ENCODE results near the gene RPS2.

The RPS2 gene

DNA sequence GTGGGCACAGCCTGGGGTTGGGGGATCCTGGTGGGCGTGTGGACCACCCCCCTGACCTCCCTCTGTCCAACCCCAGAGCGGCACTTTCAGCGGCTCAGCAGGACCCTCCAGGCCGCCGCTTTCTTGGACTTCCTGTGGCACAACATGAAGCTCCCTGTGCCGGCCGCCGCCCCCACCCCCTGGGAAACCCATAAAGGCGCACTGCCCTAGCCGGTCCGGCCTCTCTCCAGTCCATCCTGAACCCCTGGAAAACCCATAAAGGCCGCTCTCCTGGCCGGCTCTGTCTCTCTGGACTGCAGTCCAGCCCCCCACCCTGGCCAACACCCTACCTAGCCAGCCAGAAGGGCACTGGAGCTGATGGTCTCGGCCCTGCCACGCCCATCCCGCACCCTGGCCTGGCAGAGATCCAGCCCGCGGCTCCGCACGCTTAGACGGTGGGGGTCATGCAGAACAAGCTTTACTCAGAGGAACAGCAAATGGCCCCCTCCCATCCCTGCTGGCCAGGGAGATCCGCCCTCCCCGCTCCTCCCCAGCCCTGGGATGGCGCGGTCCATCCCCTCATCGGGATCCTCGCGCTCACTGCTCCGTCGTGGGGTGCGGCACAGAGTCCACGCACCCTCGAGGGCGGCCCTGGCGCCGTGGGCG, 14.0 kb upstream of the RPS2 start:
- Histone ChIP-seq H3K9ac (ENCODE audit: low read depth, low read length) (no peak overlapping the region), H3K79me2 (ENCODE audit: insufficient read depth, low read length) (peaks cover 18% of the 10 kb centered on the region), H3K36me3 (ENCODE audit: insufficient read depth, low read length) (peaks cover 54% of the 10 kb centered on the region), H3K9me3 (ENCODE audit: insufficient read depth, low read length, severe bottlenecking) (no peaks in the 10 kb centered on the region), H3K27ac (ENCODE audit: low read length) (no peak overlapping the region), H3K4me3 (ENCODE audit: low read depth in 1 of 2, low read length in 2 of 2) (no peak overlapping the region), H3K4me2 (ENCODE audit: insufficient read depth, low read length) (no peak overlapping the region), H3K4me1 (ENCODE audit: insufficient read depth, low read length) (peaks cover 19% of the 10 kb centered on the region), H2AFZ (ENCODE audit: low read depth, low read length) (no peak overlapping the region), H3K27me3 (ENCODE audit: insufficient read depth, low read length, poor library complexity) (peaks cover 13% of the 10 kb centered on the region), H4K20me1 (ENCODE audit: insufficient read depth, low read length) (peaks cover 24% of the 10 kb centered on the region)
- no peak for ATAC-seq (ENCODE audit: insufficient read depth, low read depth)
- no peak for TF ChIP-seq EZH2 (IDR thresholded peaks at IDR 0.05; ENCODE audit: borderline replicate concordance, low read depth, low read length, severe bottlenecking)
- DNase-seq: no peak

DNA sequence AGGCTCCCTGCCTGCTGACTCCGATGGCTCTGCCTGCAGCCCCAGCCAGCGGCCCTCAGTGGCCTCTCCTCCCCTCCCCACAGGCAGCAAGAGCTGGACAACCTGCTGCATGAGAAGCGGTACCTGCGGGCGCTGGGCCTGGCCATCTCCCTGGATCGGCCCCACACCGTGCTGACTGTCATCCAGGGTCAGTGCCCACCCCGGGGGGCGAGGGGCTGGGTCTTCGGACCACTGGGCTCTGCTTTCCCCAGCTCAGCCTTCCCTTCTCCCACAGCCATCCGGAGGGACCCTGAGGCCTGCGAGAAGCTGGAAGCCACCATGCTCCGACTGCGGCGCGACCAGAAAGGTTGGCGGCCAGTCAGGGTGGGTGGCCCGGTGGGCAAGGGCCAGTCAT, 13.2 kb upstream of the RPS2 start:
- no peak overlapping the region for H3K9ac ChIP-seq (ENCODE audit: low read depth, low read length)
- peaks cover 19% of the 10 kb centered on the region for H3K4me1 ChIP-seq (ENCODE audit: insufficient read depth, low read length)
- H3K9me3 ChIP-seq (ENCODE audit: insufficient read depth, low read length, severe bottlenecking): no peaks in the 10 kb centered on the region
- H3K4me3 ChIP-seq (ENCODE audit: low read depth in 1 of 2, low read length in 2 of 2): no peak overlapping the region
- peaks cover 22% of the 10 kb centered on the region for H3K79me2 ChIP-seq (ENCODE audit: insufficient read depth, low read length)
- DNase-seq (no peak), ATAC-seq (ENCODE audit: insufficient read depth, low read depth) (no peak)
- H3K27ac ChIP-seq (ENCODE audit: low read length): no peak overlapping the region
- H3K4me2 ChIP-seq (ENCODE audit: insufficient read depth, low read length): no peak overlapping the region
- H3K36me3 ChIP-seq (ENCODE audit: insufficient read depth, low read length): peaks cover 54% of the 10 kb centered on the region
- H3K27me3 ChIP-seq (ENCODE audit: insufficient read depth, low read length, poor library complexity): peaks cover 6% of the 10 kb centered on the region
- no peak for TF ChIP-seq EZH2 (IDR thresholded peaks at IDR 0.05; ENCODE audit: borderline replicate concordance, low read depth, low read length, severe bottlenecking)
- TF ChIP-seq, protein P1, sequence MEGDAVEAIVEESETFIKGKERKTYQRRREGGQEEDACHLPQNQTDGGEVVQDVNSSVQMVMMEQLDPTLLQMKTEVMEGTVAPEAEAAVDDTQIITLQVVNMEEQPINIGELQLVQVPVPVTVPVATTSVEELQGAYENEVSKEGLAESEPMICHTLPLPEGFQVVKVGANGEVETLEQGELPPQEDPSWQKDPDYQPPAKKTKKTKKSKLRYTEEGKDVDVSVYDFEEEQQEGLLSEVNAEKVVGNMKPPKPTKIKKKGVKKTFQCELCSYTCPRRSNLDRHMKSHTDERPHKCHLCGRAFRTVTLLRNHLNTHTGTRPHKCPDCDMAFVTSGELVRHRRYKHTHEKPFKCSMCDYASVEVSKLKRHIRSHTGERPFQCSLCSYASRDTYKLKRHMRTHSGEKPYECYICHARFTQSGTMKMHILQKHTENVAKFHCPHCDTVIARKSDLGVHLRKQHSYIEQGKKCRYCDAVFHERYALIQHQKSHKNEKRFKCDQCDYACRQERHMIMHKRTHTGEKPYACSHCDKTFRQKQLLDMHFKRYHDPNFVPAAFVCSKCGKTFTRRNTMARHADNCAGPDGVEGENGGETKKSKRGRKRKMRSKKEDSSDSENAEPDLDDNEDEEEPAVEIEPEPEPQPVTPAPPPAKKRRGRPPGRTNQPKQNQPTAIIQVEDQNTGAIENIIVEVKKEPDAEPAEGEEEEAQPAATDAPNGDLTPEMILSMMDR (IDR thresholded peaks at IDR 0.05; ENCODE audit: borderline replicate concordance, extremely low read depth, low read length, poor library complexity, severe bottlenecking): no peak
- no peak overlapping the region for H2AFZ ChIP-seq (ENCODE audit: low read depth, low read length)
- peaks cover 28% of the 10 kb centered on the region for H4K20me1 ChIP-seq (ENCODE audit: insufficient read depth, low read length)

DNA sequence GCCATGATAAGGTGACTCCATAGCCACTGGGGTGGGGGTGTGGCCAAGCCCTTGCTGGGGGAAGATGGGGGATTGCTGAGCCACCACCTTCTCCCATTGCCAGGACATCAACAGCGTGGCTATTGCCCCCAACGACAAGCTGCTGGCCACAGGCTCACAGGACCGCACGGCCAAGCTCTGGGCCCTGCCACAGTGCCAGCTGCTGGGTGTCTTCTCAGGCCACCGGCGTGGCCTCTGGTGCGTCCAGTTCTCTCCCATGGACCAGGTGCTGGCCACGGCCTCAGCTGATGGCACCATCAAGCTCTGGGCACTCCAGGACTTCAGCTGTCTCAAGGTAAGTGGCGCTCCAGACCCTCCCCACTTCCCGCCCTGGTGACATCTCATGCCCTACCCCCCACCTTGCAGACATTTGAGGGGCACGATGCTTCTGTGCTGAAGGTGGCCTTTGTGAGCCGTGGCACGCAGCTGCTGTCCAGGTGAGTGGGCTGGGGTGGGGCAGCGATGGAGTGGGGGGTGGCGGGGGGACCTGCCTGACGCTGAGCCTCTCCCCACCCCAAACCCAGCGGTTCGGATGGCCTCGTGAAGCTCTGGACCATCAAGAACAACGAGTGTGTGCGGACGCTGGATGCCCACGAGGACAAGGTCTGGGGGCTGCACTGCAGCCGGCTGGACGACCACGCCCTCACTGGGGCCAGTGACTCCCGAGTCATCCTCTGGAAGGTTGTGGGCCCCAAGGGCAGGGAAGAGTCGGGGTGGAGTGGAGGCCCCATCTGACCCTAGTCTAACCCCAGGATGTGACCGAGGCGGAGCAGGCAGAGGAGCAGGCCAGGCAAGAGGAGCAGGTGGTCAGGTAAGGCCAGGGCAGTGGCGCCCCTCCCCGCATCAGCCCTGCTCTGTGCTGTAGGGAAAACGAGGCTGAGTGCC, 12.6 kb upstream of the RPS2 start:
- peaks cover 35% of the 10 kb centered on the region for H4K20me1 ChIP-seq (ENCODE audit: insufficient read depth, low read length)
- H2AFZ ChIP-seq (ENCODE audit: low read depth, low read length): no peak overlapping the region
- H3K4me1 ChIP-seq (ENCODE audit: insufficient read depth, low read length): peaks cover 21% of the 10 kb centered on the region
- no peaks in the 10 kb centered on the region for H3K9me3 ChIP-seq (ENCODE audit: insufficient read depth, low read length, severe bottlenecking)
- H3K27me3 ChIP-seq (ENCODE audit: insufficient read depth, low read length, poor library complexity): peaks cover 2% of the 10 kb centered on the region
- H3K79me2 ChIP-seq (ENCODE audit: insufficient read depth, low read length): peaks cover 29% of the 10 kb centered on the region
- no peak overlapping the region for H3K4me2 ChIP-seq (ENCODE audit: insufficient read depth, low read length)
- ATAC-seq (ENCODE audit: insufficient read depth, low read depth) (no peak), DNase-seq (no peak)
- no peak overlapping the region for H3K4me3 ChIP-seq (ENCODE audit: low read depth in 1 of 2, low read length in 2 of 2)
- no peak overlapping the region for H3K27ac ChIP-seq (ENCODE audit: low read length)
- H3K9ac ChIP-seq (ENCODE audit: low read depth, low read length): no peak overlapping the region
- H3K36me3 ChIP-seq (ENCODE audit: insufficient read depth, low read length): peaks cover 54% of the 10 kb centered on the region
- TF ChIP-seq, protein P1 (IDR thresholded peaks at IDR 0.05; ENCODE audit: borderline replicate concordance, extremely low read depth, low read length, poor library complexity, severe bottlenecking): no peak
- no peak for TF ChIP-seq EZH2 (IDR thresholded peaks at IDR 0.05; ENCODE audit: borderline replicate concordance, low read depth, low read length, severe bottlenecking)

DNA sequence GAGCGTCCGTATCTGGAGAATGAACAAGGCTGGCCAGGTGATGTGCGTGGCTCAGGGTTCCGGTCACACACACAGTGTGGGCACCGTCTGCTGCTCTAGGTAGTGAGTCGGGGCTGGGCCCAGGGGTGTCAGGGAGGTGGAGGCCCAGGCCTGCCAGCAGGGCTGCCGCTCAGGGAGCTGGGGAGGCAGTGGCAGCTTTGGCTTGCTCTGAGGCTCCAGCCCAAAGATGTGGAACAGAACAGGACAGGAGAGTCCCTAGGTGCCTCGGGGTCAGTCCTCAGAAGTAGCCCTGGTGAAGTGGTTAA, 11.5 kb upstream of the RPS2 start:
- no peak overlapping the region for H3K27ac ChIP-seq (ENCODE audit: low read length)
- peaks cover 54% of the 10 kb centered on the region for H3K36me3 ChIP-seq (ENCODE audit: insufficient read depth, low read length)
- no peak for DNase-seq
- no peaks in the 10 kb centered on the region for H3K27me3 ChIP-seq (ENCODE audit: insufficient read depth, low read length, poor library complexity)
- no peak for ATAC-seq (ENCODE audit: insufficient read depth, low read depth)
- peaks cover 37% of the 10 kb centered on the region for H3K79me2 ChIP-seq (ENCODE audit: insufficient read depth, low read length)
- H4K20me1 ChIP-seq (ENCODE audit: insufficient read depth, low read length): peaks cover 31% of the 10 kb centered on the region
- no peak overlapping the region for H3K4me3 ChIP-seq (ENCODE audit: low read depth in 1 of 2, low read length in 2 of 2)
- H2AFZ ChIP-seq (ENCODE audit: low read depth, low read length): no peak overlapping the region
- H3K9me3 ChIP-seq (ENCODE audit: insufficient read depth, low read length, severe bottlenecking): no peaks in the 10 kb centered on the region
- H3K4me2 ChIP-seq (ENCODE audit: insufficient read depth, low read length): no peak overlapping the region
- no peak overlapping the region for H3K9ac ChIP-seq (ENCODE audit: low read depth, low read length)
- no peak for TF ChIP-seq EZH2 (IDR thresholded peaks at IDR 0.05; ENCODE audit: borderline replicate concordance, low read depth, low read length, severe bottlenecking)
- TF ChIP-seq, protein P1 (IDR thresholded peaks at IDR 0.05; ENCODE audit: borderline replicate concordance, extremely low read depth, low read length, poor library complexity, severe bottlenecking): no peak
- H3K4me1 ChIP-seq (ENCODE audit: insufficient read depth, low read length): peaks cover 26% of the 10 kb centered on the region
